ENCODE results near the gene EXOC3L4.

EXOC3L4 gene

GRCh38 chr14:103142026-103142425, 47.5 kb downstream of the EXOC3L4 start:
- no peak overlapping the region for H3K4me3 ChIP-seq (ENCODE audit: low read depth, low read length)

GRCh38 chr14:103142721-103143302, 48.3 kb downstream of the EXOC3L4 start:
- no peak for TF ChIP-seq POLR2A (IDR thresholded peaks at IDR 0.05; ENCODE audit: extremely low read depth, insufficient read length)
- TF ChIP-seq MAX (IDR thresholded peaks at IDR 0.05; ENCODE audit: low read depth, low read length) = no peak
- TF ChIP-seq MYC (IDR thresholded peaks at IDR 0.05; ENCODE audit: low read depth, low read length) = no peak
- no peak for TF ChIP-seq CTCF (IDR thresholded peaks at IDR 0.05; ENCODE audit: low read depth, low read length)

More at GRCh38 chr14:103142026-103142425, 47.5 kb downstream of the EXOC3L4 start:
- DNase-seq (ENCODE audit: low read depth) = no peak
- no peak for TF ChIP-seq MYC (IDR thresholded peaks at IDR 0.05; ENCODE audit: low read depth, low read length)
- no peak for TF ChIP-seq CTCF (IDR thresholded peaks at IDR 0.05; ENCODE audit: low read depth, low read length)
- no peak for TF ChIP-seq POLR2A (IDR thresholded peaks at IDR 0.05; ENCODE audit: extremely low read depth, insufficient read length)
- TF ChIP-seq MAX (IDR thresholded peaks at IDR 0.05; ENCODE audit: low read depth, low read length) = no peak

GRCh38 chr14:103143506-103143905, 49.0 kb downstream of the EXOC3L4 start:
- H3K4me3 ChIP-seq (ENCODE audit: low read depth, low read length) = no peak overlapping the region
- no peak for TF ChIP-seq MAX (IDR thresholded peaks at IDR 0.05; ENCODE audit: low read depth, low read length)
- no peak for TF ChIP-seq CTCF (IDR thresholded peaks at IDR 0.05; ENCODE audit: low read depth, low read length)
- TF ChIP-seq POLR2A (IDR thresholded peaks at IDR 0.05; ENCODE audit: extremely low read depth, insufficient read length) = no peak
- no peak for TF ChIP-seq MYC (IDR thresholded peaks at IDR 0.05; ENCODE audit: low read depth, low read length)
- no peak for DNase-seq (ENCODE audit: low read depth)

More at GRCh38 chr14:103142721-103143302, 48.3 kb downstream of the EXOC3L4 start:
- DNase-seq (ENCODE audit: low read depth) = no peak
- H3K4me3 ChIP-seq (ENCODE audit: low read depth, low read length) = no peak overlapping the region

GRCh38 chr14:103144085-103144484, 49.6 kb downstream of the EXOC3L4 start:
- H3K4me3 ChIP-seq (ENCODE audit: low read depth, low read length) = no peak overlapping the region
- no peak for TF ChIP-seq MYC (IDR thresholded peaks at IDR 0.05; ENCODE audit: low read depth, low read length)
- no peak for TF ChIP-seq MAX (IDR thresholded peaks at IDR 0.05; ENCODE audit: low read depth, low read length)
- no peak for TF ChIP-seq CTCF (IDR thresholded peaks at IDR 0.05; ENCODE audit: low read depth, low read length)
- TF ChIP-seq POLR2A (IDR thresholded peaks at IDR 0.05; ENCODE audit: extremely low read depth, insufficient read length) = no peak
- no peak for DNase-seq (ENCODE audit: low read depth)

GRCh38 chr14:103146141-103146709, 51.7 kb downstream of the EXOC3L4 start:
- DNase-seq (ENCODE audit: low read depth) = no peak
- TF ChIP-seq POLR2A (IDR thresholded peaks at IDR 0.05; ENCODE audit: extremely low read depth, insufficient read length) (no peak), CTCF (IDR thresholded peaks at IDR 0.05; ENCODE audit: low read depth, low read length) (no peak), MAX (IDR thresholded peaks at IDR 0.05; ENCODE audit: low read depth, low read length) (no peak), MYC (IDR thresholded peaks at IDR 0.05; ENCODE audit: low read depth, low read length) (no peak)
- H3K4me3 ChIP-seq (ENCODE audit: low read depth, low read length) = no peak overlapping the region
